ENCODE results near the gene POLDIP3. TPM values are rescaled to one million over a fixed set of nuclear protein-coding genes. Genes with fewer than 3 reads are reported as not detected.
"Not testable (repeated sequence)": the region's sequence is repeated elsewhere in the genome, so short reads cannot be mapped to it uniquely, and the experiment has no call there.

Gene POLDIP3
- total and polyA plus RNA-seq, 2 of the 4 experiments (the other 2 are of a cell fraction): 33.9 to 43.6 TPM

GRCh38 chr22:42539236-42539771, 75.4 kb downstream of the POLDIP3 start:
- H2AK5ac ChIP-seq (ENCODE audit: low read depth, low read length); H3K4me2 ChIP-seq (ENCODE audit: low read depth, low read length); in situ Hi-C loops (cut with MboI; ENCODE audit: low sequenced_read_pairs); CTCF ChIA-PET; H3K4me3 ChIP-seq (ENCODE audit: insufficient read depth, low read depth, low read length); dilution Hi-C loops (cut with HindIII; ENCODE audit: low sequenced_read_pairs, unreplicated experiment); H3K4ac ChIP-seq (ENCODE audit: low read depth, low read length); H3K9ac ChIP-seq (ENCODE audit: low read depth, low read length); H2AK9ac ChIP-seq (replicated peaks; ENCODE audit: low read depth, low read length, poor library complexity); H3K56ac ChIP-seq (ENCODE audit: extremely low read depth, insufficient read depth, low read length); H3K14ac ChIP-seq (replicated peaks; ENCODE audit: low read depth, low read length); intact Hi-C loops (cut with micrococcal nuclease); H2BK120ac ChIP-seq (ENCODE audit: low read depth, low read length); H3K9me1 ChIP-seq (ENCODE audit: insufficient read depth, low read length); H3K36me3 ChIP-seq (ENCODE audit: control insufficient read depth, insufficient read depth, low read length); H3K4me1 ChIP-seq (ENCODE audit: control insufficient read depth, insufficient read depth, low read length); H2BK5ac ChIP-seq (ENCODE audit: low read depth, low read length, poor library complexity, severe bottlenecking); H3K27me3 ChIP-seq (ENCODE audit: control insufficient read depth, insufficient read depth, low read length); H3K79me1 ChIP-seq (ENCODE audit: low read depth in 1 of 2, low read length in 2 of 2); H4K20me1 ChIP-seq (ENCODE audit: insufficient read depth, low read length); H4K91ac ChIP-seq (ENCODE audit: insufficient read depth, low read depth, low read length); H2BK15ac ChIP-seq (ENCODE audit: low read depth, low read length); H3K9me3 ChIP-seq (ENCODE audit: control insufficient read depth, insufficient read depth, low read length); BruUV-seq (replicated peaks); H2AFZ ChIP-seq (replicated peaks; ENCODE audit: low read length, poor library complexity); H2BK20ac ChIP-seq (ENCODE audit: low read depth, low read length); H3K23ac ChIP-seq (ENCODE audit: low read depth, low read length); POLR2A ChIA-PET (ENCODE audit: unreplicated experiment): not testable (repeated sequence)
- Histone ChIP-seq H4K5ac (ENCODE audit: low read depth, low read length) (peak overlapping the region; percentile 80; the same call in 1 of the 2 replicates), H3K27ac (ENCODE audit: insufficient read depth, low read length) (0 out of 2 replicates have a peak overlapping the region, but pooled peaks have one; percentile 18), H3K18ac (ENCODE audit: low read depth, low read length) (peak overlapping the region; percentile 89; the same call in 1 of the 2 replicates), H4K8ac (ENCODE audit: low read depth in 2 of 2, low read length in 2 of 2) (peak overlapping the region; percentile 41 to 60; a peak in 2 of 4 replicates)
- DNase-seq (peak; percentile 25), ATAC-seq (ENCODE audit: low read depth) (peak; percentile 83)
- no CpG with 5 or more reads among the region's 11 CpGs for WGBS, 2 experiments (ENCODE audit: extremely low coverage in 2 of 2, insufficient read length in 1 of 2)

GRCh38 chr22:42537199-42537831, 77.4 kb downstream of the POLDIP3 start:
- not testable (repeated sequence) for H3K4me1 ChIP-seq (ENCODE audit: control insufficient read depth, insufficient read depth, low read length); H4K91ac ChIP-seq (ENCODE audit: insufficient read depth, low read depth, low read length)

More at GRCh38 chr22:42537199-42537831, 77.4 kb downstream of the POLDIP3 start:
- H2AK5ac ChIP-seq (ENCODE audit: low read depth, low read length); in situ Hi-C loops (cut with MboI; ENCODE audit: low sequenced_read_pairs); H2BK120ac ChIP-seq (ENCODE audit: low read depth, low read length); H3K4ac ChIP-seq (ENCODE audit: low read depth, low read length); H4K20me1 ChIP-seq (ENCODE audit: insufficient read depth, low read length); dilution Hi-C loops (cut with HindIII; ENCODE audit: low sequenced_read_pairs, unreplicated experiment); BruUV-seq (replicated peaks); H3K14ac ChIP-seq (replicated peaks; ENCODE audit: low read depth, low read length); H3K9me1 ChIP-seq (ENCODE audit: insufficient read depth, low read length); POLR2A ChIA-PET (ENCODE audit: unreplicated experiment); H2AK9ac ChIP-seq (replicated peaks; ENCODE audit: low read depth, low read length, poor library complexity); H2BK15ac ChIP-seq (ENCODE audit: low read depth, low read length); H3K23ac ChIP-seq (ENCODE audit: low read depth, low read length); H3K27ac ChIP-seq (ENCODE audit: insufficient read depth, low read length); H2BK20ac ChIP-seq (ENCODE audit: low read depth, low read length); H3K4me3 ChIP-seq (ENCODE audit: insufficient read depth, low read depth, low read length); H3K27me3 ChIP-seq (ENCODE audit: control insufficient read depth, insufficient read depth, low read length); H2AFZ ChIP-seq (replicated peaks; ENCODE audit: low read length, poor library complexity); intact Hi-C loops (cut with micrococcal nuclease); DNase-seq; CTCF ChIA-PET; H3K9me3 ChIP-seq (ENCODE audit: control insufficient read depth, insufficient read depth, low read length); H3K79me1 ChIP-seq (ENCODE audit: low read depth in 1 of 2, low read length in 2 of 2); H3K9ac ChIP-seq (ENCODE audit: low read depth, low read length); H3K36me3 ChIP-seq (ENCODE audit: control insufficient read depth, insufficient read depth, low read length); H4K5ac ChIP-seq (ENCODE audit: low read depth, low read length); H3K56ac ChIP-seq (ENCODE audit: extremely low read depth, insufficient read depth, low read length); H3K4me2 ChIP-seq (ENCODE audit: low read depth, low read length): not testable (repeated sequence)
- Histone ChIP-seq H3K18ac (ENCODE audit: low read depth, low read length) (peak overlapping the region; percentile 58; the same call in 1 of the 2 replicates), H2BK5ac (ENCODE audit: low read depth, low read length, poor library complexity, severe bottlenecking) (peak overlapping the region; percentile 26), H4K8ac (ENCODE audit: low read depth in 2 of 2, low read length in 2 of 2) (peak overlapping the region in 1 of 2 experiments; percentile 55; a peak in 1 of 4 replicates)
- ATAC-seq (ENCODE audit: low read depth): peak; percentile 87
- WGBS, 2 experiments (ENCODE audit: extremely low coverage in 2 of 2, insufficient read length in 1 of 2): no CpG with 5 or more reads among the region's 14 CpGs
